IMR-90 (cell line): ENCODE results near the gene CKAP5. TPM values are rescaled to one million over a fixed set of nuclear protein-coding genes. Genes with fewer than 3 reads are reported as not detected.

Experiments
- ATAC-seq: fragments of 200-7000 bp; cut with Tn5 transposase; 2 replicates; pipeline ENCODE4 v1.9.1; 2020; ENCODE audit warnings: low read depth, mild to moderate bottlenecking, moderate library complexity
- BruUV-seq: library from RNA; stranded (reverse); fragments of 400-500 nt; replicated peaks from 2 replicates; lab custom pipeline; 2021; lab: Mats Ljungman, UMichigan
- CTCF ChIA-PET: fragments of 300-600 bp; formaldehyde crosslinking; extraction: SDS; loops from one replicate; lab custom pipeline; 2021; ENCODE audit warnings: antibody characterized with exemption; lab: Yijun Ruan, JAX
- POLR2A ChIA-PET: fragments of 300-600 bp; sonication (Branson Sonifier 250); formaldehyde crosslinking; loops from one replicate; lab custom pipeline; 2022; ENCODE audit warnings: antibody characterized with exemption; ENCODE audit not compliant: unreplicated experiment; lab: Charles Lee
- DNase-seq: peaks from one replicate; pipeline ENCODE4 v3.0.0; 2013
- H2AFZ ChIP-seq: replicated peaks from 2 replicates; pipeline ENCODE3; 2013; ENCODE audit warnings: low read length, mild to moderate bottlenecking; ENCODE audit not compliant: poor library complexity
- H2AK5ac ChIP-seq: 2 replicates; pipeline ENCODE4 v1.6.1; 2013; ENCODE audit warnings: low read depth, low read length, inconsistent platforms
- H2AK9ac ChIP-seq: replicated peaks from 2 replicates; pipeline ENCODE3; 2013; ENCODE audit warnings: mild to moderate bottlenecking, low read depth, low read length, moderate library complexity; ENCODE audit not compliant: poor library complexity
- H2BK120ac ChIP-seq: 2 replicates; pipeline ENCODE4 v1.6.1; 2013; ENCODE audit warnings: low read depth, low read length, inconsistent platforms
- H2BK15ac ChIP-seq: 3 replicates; pipeline ENCODE4 v1.6.1; 2013; ENCODE audit warnings: low read depth, low read length, inconsistent platforms
- H2BK20ac ChIP-seq: 2 replicates; pipeline ENCODE4 v1.6.1; 2013; ENCODE audit warnings: low read depth, mild to moderate bottlenecking, inconsistent platforms, low read length, moderate library complexity
- H2BK5ac ChIP-seq: 2 replicates; pipeline ENCODE4 v1.6.1; 2013; ENCODE audit warnings: mild to moderate bottlenecking, low read depth, low read length, inconsistent platforms; ENCODE audit not compliant: poor library complexity, severe bottlenecking
- H3K14ac ChIP-seq: replicated peaks from 2 replicates; pipeline ENCODE4 v1.6.1; 2013; ENCODE audit warnings: low read depth, low read length, inconsistent platforms
- H3K18ac ChIP-seq: 2 replicates; pipeline ENCODE4 v1.6.1; 2013; ENCODE audit warnings: low read depth, low read length, control low read depth
- H3K23ac ChIP-seq: 2 replicates; pipeline ENCODE4 v1.6.1; 2013; ENCODE audit warnings: low read depth, low read length, inconsistent platforms
- H3K27ac ChIP-seq: 2 replicates; pipeline ENCODE4 v1.5.1; 2013; ENCODE audit warnings: mild to moderate bottlenecking, control low read depth, low read length; ENCODE audit not compliant: insufficient read depth
- H3K27me3 ChIP-seq: 2 replicates; pipeline ENCODE4 v1.6.1; 2013; ENCODE audit warnings: low read length; ENCODE audit not compliant: control insufficient read depth, insufficient read depth
- H3K36me3 ChIP-seq: 2 replicates; pipeline ENCODE4 v1.6.1; 2013; ENCODE audit warnings: low read length, mixed read lengths; ENCODE audit not compliant: control insufficient read depth, insufficient read depth
- H3K4ac ChIP-seq: 2 replicates; pipeline ENCODE4 v1.6.1; 2013; ENCODE audit warnings: low read depth, low read length, inconsistent platforms
- H3K4me1 ChIP-seq: 2 replicates; pipeline ENCODE4 v1.6.1; 2013; ENCODE audit warnings: low read length, mixed read lengths; ENCODE audit not compliant: control insufficient read depth, insufficient read depth
- H3K4me2 ChIP-seq: 2 replicates; pipeline ENCODE4 v1.6.1; 2013; ENCODE audit warnings: low read depth, mild to moderate bottlenecking, control low read depth, low read length, moderate library complexity
- H3K4me3 ChIP-seq: 2 replicates; pipeline ENCODE4 v1.5.1; 2013; ENCODE audit warnings: low read depth, mild to moderate bottlenecking, control low read depth, low read length, moderate library complexity; ENCODE audit not compliant: insufficient read depth
- H3K56ac ChIP-seq: 2 replicates; pipeline ENCODE4 v1.6.1; 2013; ENCODE audit warnings: low read length, inconsistent platforms; ENCODE audit not compliant: insufficient read depth; ENCODE audit errors: extremely low read depth
- H3K79me1 ChIP-seq, 2 experiments: 2 replicates each; pipeline ENCODE4 v1.6.1; 2013; ENCODE audit warnings: low read length in 2 of 2, inconsistent platforms in 1 of 2, low read depth in 1 of 2
- H3K9ac ChIP-seq: 2 replicates; pipeline ENCODE4 v1.6.1; 2013; ENCODE audit warnings: low read depth, low read length, control low read depth
- H3K9me1 ChIP-seq: 2 replicates; pipeline ENCODE4 v1.6.1; 2013; ENCODE audit warnings: low read length, inconsistent platforms; ENCODE audit not compliant: insufficient read depth
- H3K9me3 ChIP-seq: 2 replicates; pipeline ENCODE4 v1.6.1; 2013; ENCODE audit warnings: low read length; ENCODE audit not compliant: control insufficient read depth, insufficient read depth
- H4K20me1 ChIP-seq: 2 replicates; pipeline ENCODE4 v1.6.1; 2013; ENCODE audit warnings: low read length, inconsistent platforms; ENCODE audit not compliant: insufficient read depth
- H4K5ac ChIP-seq: 2 replicates; pipeline ENCODE4 v1.6.1; 2013; ENCODE audit warnings: mild to moderate bottlenecking, low read depth, low read length, control low read depth
- H4K8ac ChIP-seq, 2 experiments: 2 replicates each; pipeline ENCODE4 v1.6.1; 2013; ENCODE audit warnings: low read depth in 2 of 2, low read length in 2 of 2, control low read depth in 1 of 2, inconsistent platforms in 1 of 2
- H4K91ac ChIP-seq: 2 replicates; pipeline ENCODE4 v1.6.1; 2013; ENCODE audit warnings: low read depth, low read length, inconsistent platforms; ENCODE audit not compliant: insufficient read depth
- CEBPB ChIP-seq: IDR thresholded peaks from 2 replicates; pipeline ENCODE4 v1.6.1; 2012; ENCODE audit warnings: low read depth, low read length, improper control_type of control experiment
- NFE2L2 ChIP-seq: fragments of 150-350 bp; IDR thresholded peaks from 2 replicates; pipeline ENCODE4 v1.6.1; 2016; ENCODE audit warnings: low read depth, mild to moderate bottlenecking, low read length
- RAD21 ChIP-seq: IDR thresholded peaks from 2 replicates; pipeline ENCODE4 v1.6.1; 2012; ENCODE audit warnings: low read length, improper control_type of control experiment
- RCOR1 ChIP-seq: IDR thresholded peaks from 2 replicates; pipeline ENCODE4 v1.6.1; 2012; ENCODE audit warnings: mild to moderate bottlenecking, low read length, improper control_type of control experiment; ENCODE audit not compliant: insufficient replicate concordance
- WGBS, 2 experiments: methylation state at CpG; one replicate each; pipeline versions ENCODE4 v1.1.5 to v1.1.7; 2013; ENCODE audit warnings: missing lambda C conversion rate in 2 of 2; ENCODE audit not compliant: insufficient read length in 1 of 2; ENCODE audit errors: extremely low coverage in 2 of 2; 5-methylcytosine and 5-hydroxymethylcytosine counted together
- dilution Hi-C: fragments of 300-500 bp; cut with HindIII; formaldehyde crosslinking; loops from one replicate; pipeline ENCODE4 v1.14.3; 2018; ENCODE audit warnings: low sequenced_read_pairs; ENCODE audit not compliant: unreplicated experiment
- in situ Hi-C: fragments of 300-500 bp; cut with MboI; formaldehyde crosslinking; loops from 3 replicates; pipeline ENCODE4 v1.14.3; 2019; ENCODE audit warnings: low sequenced_read_pairs, inconsistent platforms, mixed read lengths
- intact Hi-C: fragments of 100-400 bp; cut with micrococcal nuclease; formaldehyde crosslinking; loops from 2 replicates; pipeline ENCODE4 v1.10.0; 2022
- polyA plus RNA-seq, 3 experiments: library from polyadenylated mRNA; depleted of rRNA; stranded (reverse); fragments of >200 nt; gene quantifications; 2 replicates each; pipeline ENCODE4 v1.2.3, GENCODE V29; 2012; ENCODE audit warnings: low replicate concordance in 1 of 3
- total RNA-seq: library from RNA; depleted of rRNA; stranded (reverse); fragments of >200 nt; gene quantifications from 2 replicates; pipeline ENCODE4 v1.2.3, GENCODE V29; 2012

Gene CKAP5
- total and polyA plus RNA-seq, 2 of the 4 experiments (the other 2 are of a cell fraction), result 59.5 to 79.2 TPM

DNA sequence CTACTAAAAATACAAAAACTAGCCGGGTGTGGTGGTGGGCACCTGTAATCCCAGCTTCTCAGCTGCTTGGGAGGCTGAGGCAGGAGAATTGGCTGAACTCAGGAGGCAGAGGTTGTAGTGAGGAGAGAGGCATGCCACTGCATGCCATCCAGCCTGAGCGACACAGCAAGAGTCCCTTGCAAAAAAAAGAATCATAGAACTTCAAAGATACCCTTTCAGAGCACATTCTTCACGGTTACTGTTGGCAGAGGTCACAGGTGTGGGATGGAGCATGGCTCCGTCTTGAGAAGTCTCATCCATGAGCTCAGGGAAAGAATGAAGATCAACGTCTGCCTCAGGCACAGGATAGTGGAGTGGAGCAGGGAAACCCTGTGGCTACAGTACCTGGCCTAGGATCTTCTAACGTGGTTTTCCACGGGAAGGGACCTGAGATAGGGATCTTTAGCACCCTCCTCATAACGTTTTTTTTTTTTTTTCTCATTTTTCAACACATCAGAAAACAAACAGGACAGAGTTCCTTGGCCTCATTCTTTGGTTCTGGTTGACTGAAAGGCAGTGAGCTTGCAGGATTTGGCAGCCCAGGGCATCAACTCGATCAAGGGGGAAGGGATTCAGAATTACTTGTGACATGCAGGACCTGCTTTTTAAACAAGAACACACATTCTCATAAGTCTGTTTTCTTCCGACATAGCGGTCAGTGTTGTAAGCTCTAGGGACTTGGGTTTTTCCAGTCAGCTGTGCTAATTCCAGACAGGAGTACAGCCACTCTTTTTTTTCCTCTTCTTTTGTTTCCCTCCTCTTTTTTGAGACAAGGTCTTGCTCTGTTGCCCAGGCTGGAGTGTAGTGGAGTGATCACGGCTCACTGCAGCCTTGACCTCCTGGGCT, 104.2 kb downstream of the CKAP5 start:
- Histone ChIP-seq H3K23ac (no peak overlapping the region), H3K36me3 (peaks cover 39% of the 10 kb centered on the region), H3K9me3 (no peaks in the 10 kb centered on the region), H3K9me1 (peaks cover 4% of the 10 kb centered on the region; the same call in 1 of the 2 replicates), H4K8ac (no peak overlapping the region), H3K79me1 (peaks cover 0 to 3% of the 10 kb centered on the region in 2 experiments; a peak in 2 of 4 replicates), H4K5ac (no peak overlapping the region), H3K4me1 (peaks cover 4% of the 10 kb centered on the region), H3K56ac (no peak overlapping the region), H2BK15ac (no peak overlapping the region), H3K9ac (no peak overlapping the region), H4K20me1 (peaks cover 3% of the 10 kb centered on the region; the same call in 1 of the 2 replicates), H2BK20ac (no peak overlapping the region), H2BK5ac (no peak overlapping the region), H3K27ac (no peak overlapping the region), H2BK120ac (no peak overlapping the region), H3K18ac (no peak overlapping the region), H3K14ac (no peak overlapping the region), H2AFZ (no peak overlapping the region), H2AK5ac (no peak overlapping the region), H3K4me3 (no peak overlapping the region), H3K27me3 (no peaks in the 10 kb centered on the region), H3K4ac (no peak overlapping the region), H2AK9ac (no peak overlapping the region), H4K91ac (no peak overlapping the region), H3K4me2 (no peak overlapping the region)
- WGBS, 2 experiments, result 93% methylated on average over 3 of the region's 12 CpGs; no CpG with 5 or more reads in 1 of the 2 experiments
- CTCF ChIA-PET, result no interaction called here
- DNase-seq, result no peak
- dilution Hi-C loops, result no loop called here
- no peak for ATAC-seq
- POLR2A ChIA-PET, result no interaction called here
- intact Hi-C loops, result no loop called here
- in situ Hi-C loops, result no loop called here
- no peak for TF ChIP-seq CEBPB
- TF ChIP-seq RCOR1, result no peak
- TF ChIP-seq RAD21, result no peak
- TF ChIP-seq NFE2L2, result no peak
- BruUV-seq, result no TSS peak
